HAP-1 (cell line): ENCODE results near the gene SCRN2.

Experiments
- DNase-seq, 2 experiments: peaks; one replicate each; pipeline ENCODE4 v3.0.0-alpha.2; 2016 to 2020; ENCODE audit warnings: low spot score in 2 of 2
- H3K27me3 ChIP-seq: fragments of 250-450 bp; sonication (Bioruptor Pico); 2 replicates; pipeline ENCODE4 v1.5.1; 2020; ENCODE audit warnings: low read depth, mild to moderate bottlenecking, moderate library complexity
- H3K36me3 ChIP-seq: fragments of 250-450 bp; sonication (Bioruptor Pico); replicated peaks from 2 replicates; pipeline ENCODE4 v1.5.1; 2020; ENCODE audit warnings: mild to moderate bottlenecking
- H3K4me1 ChIP-seq: fragments of 250-450 bp; sonication (Bioruptor Pico); 2 replicates; pipeline ENCODE4 v1.5.1; 2020; ENCODE audit warnings: mild to moderate bottlenecking
- H3K4me3 ChIP-seq: fragments of 250-450 bp; sonication (Bioruptor Pico); 2 replicates; pipeline ENCODE4 v1.5.1; 2020; ENCODE audit warnings: mild to moderate bottlenecking, moderate library complexity
- H3K9me3 ChIP-seq: fragments of 250-450 bp; sonication (Bioruptor Pico); 2 replicates; pipeline ENCODE4 v1.5.1; 2020; ENCODE audit warnings: mild to moderate bottlenecking, moderate library complexity
- in situ Hi-C: fragments of 300-500 bp; cut with MboI; formaldehyde crosslinking; loops from 3 replicates; pipeline ENCODE4 v1.14.3; 2020; ENCODE audit warnings: low sequenced_read_pairs, inconsistent platforms, mixed read lengths

SCRN2 gene

GRCh38 chr17:47803751-47804150 is 37.3 kb downstream of the SCRN2 start:
- Histone ChIP-seq H3K36me3 (no peaks in the 10 kb centered on the region; the same call in 1 of the 2 replicates), H3K27me3 (peaks cover 10% of the 10 kb centered on the region), H3K4me1 (no peaks in the 10 kb centered on the region), H3K9me3 (no peaks in the 10 kb centered on the region), H3K4me3 (no peak overlapping the region)
- no peak for DNase-seq
- in situ Hi-C loops: no loop called here

- in situ Hi-C loops: no loop called here
- Histone ChIP-seq H3K4me3 (no peak overlapping the region), H3K27me3 (peaks cover 10% of the 10 kb centered on the region), H3K36me3 (no peaks in the 10 kb centered on the region; the same call in 1 of the 2 replicates), H3K4me1 (no peaks in the 10 kb centered on the region), H3K9me3 (no peaks in the 10 kb centered on the region)
- no peak for DNase-seq
Measured at GRCh38 chr17:47803201-47803600, 37.9 kb downstream of the SCRN2 start.

DNA sequence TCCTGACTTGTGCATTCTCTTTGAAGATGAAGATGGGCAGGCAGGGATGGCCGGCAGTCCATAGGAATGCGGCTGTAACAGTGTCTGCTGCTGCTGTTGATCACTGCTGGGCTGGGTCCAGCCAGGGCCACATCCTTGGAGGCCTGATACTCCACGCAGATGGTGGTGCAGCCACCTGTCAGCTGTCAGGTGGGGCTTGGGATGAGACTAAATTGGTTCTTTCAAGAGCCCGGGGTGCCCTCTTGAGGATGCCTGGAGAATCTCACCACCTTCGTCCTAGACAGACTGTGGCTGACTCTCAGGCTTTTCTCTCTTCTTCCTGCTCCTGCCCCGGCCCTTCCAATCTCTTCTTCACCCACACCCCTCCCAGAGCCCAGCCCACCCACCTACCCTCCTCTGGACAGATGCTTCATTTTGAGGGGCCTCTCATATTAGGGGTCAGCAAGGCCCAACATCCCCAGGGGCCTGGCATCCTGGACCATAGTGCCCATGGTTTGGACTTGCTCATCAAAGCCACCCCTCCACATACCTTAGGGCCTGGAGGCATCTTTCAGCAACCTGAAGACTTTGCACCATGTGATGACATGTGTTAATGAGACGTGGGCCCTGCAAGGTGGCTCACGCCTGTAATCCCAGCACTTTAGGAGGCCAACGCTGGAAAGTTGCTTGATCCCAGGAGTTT is 38.6 kb downstream of the SCRN2 start:
- Histone ChIP-seq H3K4me1 (no peaks in the 10 kb centered on the region), H3K36me3 (no peaks in the 10 kb centered on the region), H3K9me3 (no peaks in the 10 kb centered on the region), H3K27me3 (peaks cover 10% of the 10 kb centered on the region), H3K4me3 (no peak overlapping the region)
- in situ Hi-C loops: no loop called here
- DNase-seq: peak; percentile 25 to 67

- Histone ChIP-seq H3K27me3 (peaks cover 10% of the 10 kb centered on the region), H3K36me3 (no peaks in the 10 kb centered on the region), H3K9me3 (no peaks in the 10 kb centered on the region), H3K4me1 (no peaks in the 10 kb centered on the region), H3K4me3 (no peak overlapping the region)
- in situ Hi-C loops: no loop called here
- DNase-seq: no peak
Measured at GRCh38 chr17:47801906-47802305, 39.2 kb downstream of the SCRN2 start.

- H3K4me1 ChIP-seq: no peaks in the 10 kb centered on the region
- H3K4me3 ChIP-seq: no peak overlapping the region
- H3K27me3 ChIP-seq: peaks cover 10% of the 10 kb centered on the region
- H3K9me3 ChIP-seq: no peaks in the 10 kb centered on the region
- DNase-seq: no peak
- in situ Hi-C loops: no loop called here
- no peaks in the 10 kb centered on the region for H3K36me3 ChIP-seq
Measured at GRCh38 chr17:47801176-47801765, 39.8 kb downstream of the SCRN2 start.

DNA sequence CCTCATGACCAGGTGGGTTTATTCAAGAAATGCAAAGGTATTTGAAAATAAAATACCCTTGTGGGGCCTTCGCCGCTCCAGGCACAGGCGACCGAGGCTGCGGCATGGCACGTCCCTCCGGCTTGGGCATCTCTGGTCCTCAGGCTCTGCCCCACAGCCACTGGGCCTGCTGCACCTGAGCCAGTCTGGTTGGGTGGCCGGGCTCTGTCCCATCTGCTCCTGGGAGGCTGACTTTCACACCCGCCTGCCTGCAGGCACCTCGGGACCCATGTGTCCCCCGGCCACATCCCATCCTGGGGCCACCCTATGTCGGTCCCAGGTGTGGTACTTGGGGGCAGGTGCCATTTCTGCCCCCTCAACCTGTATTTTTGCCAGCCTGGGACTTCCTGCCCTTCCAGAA is 40.4 kb downstream of the SCRN2 start:
- no peak overlapping the region for H3K4me3 ChIP-seq
- H3K27me3 ChIP-seq: peaks cover 10% of the 10 kb centered on the region
- H3K36me3 ChIP-seq: no peaks in the 10 kb centered on the region
- in situ Hi-C loops: no loop called here
- H3K4me1 ChIP-seq: no peaks in the 10 kb centered on the region
- no peak for DNase-seq
- no peaks in the 10 kb centered on the region for H3K9me3 ChIP-seq

- Histone ChIP-seq H3K9me3 (no peaks in the 10 kb centered on the region), H3K4me3 (no peak overlapping the region), H3K27me3 (peaks cover 34% of the 10 kb centered on the region), H3K36me3 (no peaks in the 10 kb centered on the region), H3K4me1 (no peaks in the 10 kb centered on the region)
- no peak for DNase-seq
- in situ Hi-C loops: no loop called here
Measured at GRCh38 chr17:47797797-47798196, 43.3 kb downstream of the SCRN2 start.

- DNase-seq: no peak
- Histone ChIP-seq H3K4me1 (no peaks in the 10 kb centered on the region), H3K36me3 (no peaks in the 10 kb centered on the region), H3K27me3 (peaks cover 74% of the 10 kb centered on the region), H3K9me3 (no peaks in the 10 kb centered on the region), H3K4me3 (no peak overlapping the region)
- in situ Hi-C loops: no loop called here
Measured at GRCh38 chr17:47792979-47793378, 48.1 kb downstream of the SCRN2 start.

- Histone ChIP-seq H3K4me3 (no peak overlapping the region), H3K36me3 (no peaks in the 10 kb centered on the region), H3K9me3 (no peaks in the 10 kb centered on the region), H3K4me1 (no peaks in the 10 kb centered on the region), H3K27me3 (peaks cover 75% of the 10 kb centered on the region)
- no peak for DNase-seq
- in situ Hi-C loops: no loop called here
Measured at GRCh38 chr17:47792457-47792856, 48.6 kb downstream of the SCRN2 start.

DNA sequence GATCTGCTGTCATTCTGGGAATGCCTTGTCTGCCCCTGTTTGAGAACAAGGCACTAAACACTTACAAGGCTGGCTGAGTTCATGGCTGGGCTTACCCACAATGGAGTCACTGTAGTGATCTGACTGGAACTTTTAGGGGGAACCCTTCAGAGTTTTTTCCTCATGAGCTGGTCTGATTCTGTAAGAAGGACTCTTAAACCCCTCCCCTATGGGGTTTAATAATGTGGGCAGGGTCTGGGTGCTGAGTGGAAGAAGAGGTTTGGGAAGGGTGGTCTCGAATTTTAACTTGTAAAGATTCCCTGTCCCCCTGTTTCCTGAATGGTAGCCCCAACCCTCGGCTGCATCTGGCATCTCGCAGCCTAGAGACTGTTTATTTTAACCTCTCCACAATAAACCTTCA is 50.0 kb downstream of the SCRN2 start:
- in situ Hi-C loops: no loop called here
- DNase-seq: no peak
- H3K36me3 ChIP-seq: no peaks in the 10 kb centered on the region
- H3K9me3 ChIP-seq: no peaks in the 10 kb centered on the region
- peaks cover 75% of the 10 kb centered on the region for H3K27me3 ChIP-seq
- H3K4me3 ChIP-seq: no peak overlapping the region
- H3K4me1 ChIP-seq: no peaks in the 10 kb centered on the region

GRCh38 chr17:47789611-47790561 is 51.2 kb downstream of the SCRN2 start:
- Histone ChIP-seq H3K4me3 (peak overlapping the region; percentile 22), H3K36me3 (no peaks in the 10 kb centered on the region), H3K4me1 (no peaks in the 10 kb centered on the region), H3K27me3 (peaks cover 66% of the 10 kb centered on the region), H3K9me3 (no peaks in the 10 kb centered on the region)
- peak in 1 of 2 experiments; percentile 58 for DNase-seq
- in situ Hi-C loops: no loop called here
